Astrocyte (in vitro differentiated cells and primary cell): ENCODE data around the gene SYTL3. TPM values are rescaled to one million over a fixed set of nuclear protein-coding genes. Genes with fewer than 3 reads are reported as not detected.

Experiments
- DNase-seq: peaks from one replicate; pipeline ENCODE4 v3.0.0-alpha.2; 2010; ENCODE audit warnings: low read depth
- FAIRE-seq: peaks from 2 replicates; lab custom pipeline; 2011; peaks lifted over from hg19 to GRCh38; lab: Jason Lieb, UNC
- H2AFZ ChIP-seq: 2 replicates; pipeline ENCODE4 v1.6.0; 2012; ENCODE audit warnings: low read depth, low read length, inconsistent platforms
- H3K27ac ChIP-seq: 2 replicates; pipeline ENCODE4 v1.5.1; 2011; ENCODE audit warnings: low read depth, low read length, inconsistent platforms
- H3K27me3 ChIP-seq: 2 replicates; pipeline ENCODE4 v1.6.0; 2011; ENCODE audit warnings: low read length, inconsistent platforms; ENCODE audit not compliant: insufficient read depth
- H3K36me3 ChIP-seq: 2 replicates; pipeline ENCODE4 v1.5.1; 2011; ENCODE audit warnings: low read length, inconsistent platforms; ENCODE audit not compliant: insufficient read depth
- H3K4me1 ChIP-seq: 2 replicates; pipeline ENCODE4 v1.5.1; 2011; ENCODE audit warnings: low read length, inconsistent platforms; ENCODE audit not compliant: insufficient read depth
- H3K4me2 ChIP-seq: 2 replicates; pipeline ENCODE4 v1.6.0; 2012; ENCODE audit warnings: low read length, inconsistent platforms
- H3K4me3 ChIP-seq: 2 replicates; pipeline ENCODE4 v1.5.1; 2011; ENCODE audit warnings: low read depth, mild to moderate bottlenecking, low read length, inconsistent platforms; ENCODE audit not compliant: insufficient read depth
- H3K79me2 ChIP-seq: 2 replicates; pipeline ENCODE4 v1.6.0; 2012; ENCODE audit warnings: mild to moderate bottlenecking, low read length, inconsistent platforms; ENCODE audit not compliant: insufficient read depth
- H3K9ac ChIP-seq: 2 replicates; pipeline ENCODE4 v1.6.0; 2012; ENCODE audit warnings: mild to moderate bottlenecking, low read length, inconsistent platforms
- H3K9me3 ChIP-seq: 2 replicates; pipeline ENCODE4 v1.5.1; 2012; ENCODE audit warnings: low read depth, mild to moderate bottlenecking, low read length, inconsistent platforms; ENCODE audit not compliant: insufficient read depth
- H4K20me1 ChIP-seq: 2 replicates; pipeline ENCODE4 v1.6.0; 2012; ENCODE audit warnings: low read length, inconsistent platforms; ENCODE audit not compliant: insufficient read depth
- H3K27ac Mint-ChIP-seq: one replicate; pipeline ENCODE4 v1.8.0; 2021; ENCODE audit warnings: mild to moderate bottlenecking, mixed read lengths; ENCODE audit not compliant: unreplicated experiment
- H3K27me3 Mint-ChIP-seq: one replicate; pipeline ENCODE4 v1.8.0; 2021; ENCODE audit warnings: low read depth, mixed read lengths; ENCODE audit not compliant: unreplicated experiment
- H3K36me3 Mint-ChIP-seq: one replicate; pipeline ENCODE4 v1.8.0; 2021; ENCODE audit warnings: low read depth, mixed read lengths; ENCODE audit not compliant: unreplicated experiment
- H3K4me1 Mint-ChIP-seq: one replicate; pipeline ENCODE4 v1.8.0; 2021; ENCODE audit warnings: low read depth, mixed read lengths; ENCODE audit not compliant: unreplicated experiment
- H3K4me3 Mint-ChIP-seq: one replicate; pipeline ENCODE4 v1.8.0; 2021; ENCODE audit warnings: mild to moderate bottlenecking, moderate library complexity, mixed read lengths; ENCODE audit not compliant: unreplicated experiment
- H3K9me3 Mint-ChIP-seq: one replicate; pipeline ENCODE4 v1.8.0; 2021; ENCODE audit warnings: mild to moderate bottlenecking, mixed read lengths; ENCODE audit not compliant: unreplicated experiment
- EZH2 ChIP-seq: IDR thresholded peaks from 2 replicates; pipeline ENCODE4 v1.6.1; 2012; ENCODE audit warnings: mild to moderate bottlenecking, low read length, inconsistent platforms; ENCODE audit not compliant: insufficient read depth
- total RNA-seq: library from RNA; stranded (reverse); gene quantifications from 2 replicates; pipeline ENCODE4 v1.2.1, GENCODE V29; 2021
- TF ChIP-seq, protein P1 (sequence below): IDR thresholded peaks from 2 replicates; pipeline ENCODE4 v1.5.1; 2011; ENCODE audit warnings: low read depth, mild to moderate bottlenecking, inconsistent platforms, low read length, moderate library complexity; ENCODE audit not compliant: insufficient read depth

Gene SYTL3
- total RNA-seq, 1 donor from 2014 or later = 1.2 TPM

DNA sequence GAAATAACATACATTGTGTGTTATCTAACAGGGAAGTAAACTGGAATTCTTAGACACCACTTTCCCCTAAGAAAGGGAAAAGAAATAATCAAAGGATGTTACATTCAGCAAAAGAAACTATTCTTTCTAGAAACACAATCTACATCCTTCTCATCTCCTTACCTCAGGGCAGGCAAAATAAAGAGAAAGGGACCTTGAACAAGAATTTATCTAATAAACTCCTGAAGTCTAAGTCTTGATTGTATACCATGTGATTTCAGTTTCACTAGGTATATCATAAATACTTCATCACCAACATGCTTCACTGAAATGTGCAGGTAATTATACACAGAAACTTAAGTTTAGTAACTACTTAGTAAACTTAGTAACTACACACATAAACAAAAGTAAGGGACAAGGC is 154.4 kb downstream of the SYTL3 start:
- H3K27me3 ChIP-seq = no peaks in the 10 kb centered on the region
- H4K20me1 ChIP-seq = peaks cover 44% of the 10 kb centered on the region
- H3K79me2 ChIP-seq = peaks cover 95% of the 10 kb centered on the region
- H3K9ac ChIP-seq = peak overlapping the region; percentile 56
- no peak for DNase-seq
- H3K9me3 Mint-ChIP-seq = no peaks in the 10 kb centered on the region
- H2AFZ ChIP-seq = peak overlapping the region; percentile 38
- H3K36me3 Mint-ChIP-seq = peaks cover 1% of the 10 kb centered on the region
- peak overlapping the region; percentile 28 for H3K27ac Mint-ChIP-seq
- no peak overlapping the region for H3K4me3 ChIP-seq
- peaks cover 18% of the 10 kb centered on the region for H3K4me1 ChIP-seq
- H3K27me3 Mint-ChIP-seq = no peaks in the 10 kb centered on the region
- H3K27ac ChIP-seq = no peak overlapping the region
- TF ChIP-seq EZH2 = no peak
- TF ChIP-seq, protein P1, sequence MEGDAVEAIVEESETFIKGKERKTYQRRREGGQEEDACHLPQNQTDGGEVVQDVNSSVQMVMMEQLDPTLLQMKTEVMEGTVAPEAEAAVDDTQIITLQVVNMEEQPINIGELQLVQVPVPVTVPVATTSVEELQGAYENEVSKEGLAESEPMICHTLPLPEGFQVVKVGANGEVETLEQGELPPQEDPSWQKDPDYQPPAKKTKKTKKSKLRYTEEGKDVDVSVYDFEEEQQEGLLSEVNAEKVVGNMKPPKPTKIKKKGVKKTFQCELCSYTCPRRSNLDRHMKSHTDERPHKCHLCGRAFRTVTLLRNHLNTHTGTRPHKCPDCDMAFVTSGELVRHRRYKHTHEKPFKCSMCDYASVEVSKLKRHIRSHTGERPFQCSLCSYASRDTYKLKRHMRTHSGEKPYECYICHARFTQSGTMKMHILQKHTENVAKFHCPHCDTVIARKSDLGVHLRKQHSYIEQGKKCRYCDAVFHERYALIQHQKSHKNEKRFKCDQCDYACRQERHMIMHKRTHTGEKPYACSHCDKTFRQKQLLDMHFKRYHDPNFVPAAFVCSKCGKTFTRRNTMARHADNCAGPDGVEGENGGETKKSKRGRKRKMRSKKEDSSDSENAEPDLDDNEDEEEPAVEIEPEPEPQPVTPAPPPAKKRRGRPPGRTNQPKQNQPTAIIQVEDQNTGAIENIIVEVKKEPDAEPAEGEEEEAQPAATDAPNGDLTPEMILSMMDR = no peak
- no peak overlapping the region for H3K4me3 Mint-ChIP-seq
- H3K4me1 Mint-ChIP-seq = peaks cover 35% of the 10 kb centered on the region
- H3K4me2 ChIP-seq = peak overlapping the region; percentile 80
- peaks cover under 1% of the 10 kb centered on the region for H3K36me3 ChIP-seq
- no peaks in the 10 kb centered on the region for H3K9me3 ChIP-seq
- no peak for FAIRE-seq

GRCh38 chr6:158805698-158806377 is 156.0 kb downstream of the SYTL3 start:
- no peak overlapping the region for H3K4me2 ChIP-seq
- H3K4me1 ChIP-seq = peaks cover 10% of the 10 kb centered on the region
- no peak for DNase-seq
- TF ChIP-seq EZH2 = no peak
- TF ChIP-seq, protein P1 = no peak
- no peak overlapping the region for H2AFZ ChIP-seq
- FAIRE-seq = no peak
- no peak overlapping the region for H3K9ac ChIP-seq
- no peaks in the 10 kb centered on the region for H3K9me3 ChIP-seq
- H3K4me3 ChIP-seq = no peak overlapping the region
- Mint-ChIP-seq H3K4me3 (no peak overlapping the region), H3K36me3 (peaks cover 1% of the 10 kb centered on the region), H3K27me3 (no peaks in the 10 kb centered on the region), H3K27ac (no peak overlapping the region), H3K9me3 (no peaks in the 10 kb centered on the region), H3K4me1 (peaks cover 35% of the 10 kb centered on the region)
- H3K27ac ChIP-seq = no peak overlapping the region
- H4K20me1 ChIP-seq = peaks cover 49% of the 10 kb centered on the region
- peaks cover 95% of the 10 kb centered on the region for H3K79me2 ChIP-seq
- peaks cover 3% of the 10 kb centered on the region for H3K36me3 ChIP-seq
- H3K27me3 ChIP-seq = no peaks in the 10 kb centered on the region
